Fibroblast of lung (primary cell): Measurements from ENCODE around the gene GRIN2A.

Source experiments
- CTCF ChIP-seq, 2 donors: IDR thresholded peaks in 1 of 2; conservative IDR thresholded peaks in 1 of 2; 1 replicate in 1 of 2; 2 replicates in 1 of 2; pipeline ENCODE4 v1.5.1; 2011 to 2012; ENCODE audit warnings: low read length in 2 of 2, control low read depth in 1 of 2, inconsistent platforms in 1 of 2, low read depth in 1 of 2, mild to moderate bottlenecking in 1 of 2
- EZH2 ChIP-seq: IDR thresholded peaks from 2 replicates; pipeline ENCODE4 v1.5.1; 2012; ENCODE audit warnings: low read length, control low read depth, mild to moderate bottlenecking; ENCODE audit errors: missing control alignments

GRCh38 chr16:10168258-10168657, 14.0 kb downstream of the GRIN2A start:
- no peak for TF ChIP-seq CTCF (conservative IDR thresholded peaks at IDR 0.05 in 1 of 2, IDR thresholded peaks at IDR 0.05 in 1 of 2; ENCODE audit: low read depth in 1 of 2, low read length in 2 of 2)
- no peak for TF ChIP-seq EZH2
